Central memory CD4-positive, alpha-beta T cell (primary cell): ENCODE data around the gene MYOCD.

Experiments used
- DNase-seq: peaks from one replicate; pipeline ENCODE4 v3.0.0; 2022

Gene MYOCD

GRCh38 chr17:12721581-12721980, 55.9 kb downstream of the MYOCD start:
- DNase-seq, result no peak

GRCh38 chr17:12722282-12722681, 56.6 kb downstream of the MYOCD start:
- DNase-seq, result no peak

GRCh38 chr17:12726131-12726530, 60.4 kb downstream of the MYOCD start:
- DNase-seq, result no peak

GRCh38 chr17:12727076-12727760, 61.5 kb downstream of the MYOCD start:
- no peak for DNase-seq

GRCh38 chr17:12727881-12728280, 62.2 kb downstream of the MYOCD start:
- DNase-seq, result no peak

- DNase-seq, result no peak
Measured at GRCh38 chr17:12729086-12729485, 63.4 kb downstream of the MYOCD start.

- DNase-seq, result no peak
Measured at GRCh38 chr17:12730421-12730820, 64.7 kb downstream of the MYOCD start.

- no peak for DNase-seq
Measured at GRCh38 chr17:12730931-12731521, 65.3 kb downstream of the MYOCD start.

GRCh38 chr17:12731839-12732238, 66.1 kb downstream of the MYOCD start:
- no peak for DNase-seq

- no peak for DNase-seq
Measured at GRCh38 chr17:12732366-12732765, 66.7 kb downstream of the MYOCD start.

GRCh38 chr17:12734926-12735325, 69.2 kb downstream of the MYOCD start:
- DNase-seq, result no peak

GRCh38 chr17:12735517-12735916, 69.8 kb downstream of the MYOCD start:
- no peak for DNase-seq

GRCh38 chr17:12736526-12736925, 70.8 kb downstream of the MYOCD start:
- no peak for DNase-seq

GRCh38 chr17:12737740-12738469, 72.2 kb downstream of the MYOCD start:
- no peak for DNase-seq

GRCh38 chr17:12738624-12739023, 72.9 kb downstream of the MYOCD start:
- no peak for DNase-seq

- DNase-seq, result no peak
Measured at GRCh38 chr17:12739500-12739899, 73.8 kb downstream of the MYOCD start.

GRCh38 chr17:12743046-12743445, 77.4 kb downstream of the MYOCD start:
- DNase-seq, result no peak

- no peak for DNase-seq
Measured at GRCh38 chr17:12744298-12744697, 78.6 kb downstream of the MYOCD start.

GRCh38 chr17:12744786-12745185, 79.1 kb downstream of the MYOCD start:
- no peak for DNase-seq

GRCh38 chr17:12745486-12745885, 79.8 kb downstream of the MYOCD start:
- DNase-seq, result no peak

GRCh38 chr17:12756786-12757185, 91.1 kb downstream of the MYOCD start:
- DNase-seq, result no peak

GRCh38 chr17:12759090-12759489, 93.4 kb downstream of the MYOCD start:
- no peak for DNase-seq

- no peak for DNase-seq
Measured at GRCh38 chr17:12765548-12765947, 99.9 kb downstream of the MYOCD start.

GRCh38 chr17:12768255-12768654, 102.6 kb downstream of the MYOCD start:
- no peak for DNase-seq
